ENCODE results near the gene NCF2. TPM values are rescaled to one million over a fixed set of nuclear protein-coding genes. Genes with fewer than 3 reads are reported as not detected.
A peak's percentile ranks its signal among the peaks of the same experiment; 100 is the strongest.

Gene NCF2
- total RNA-seq, 3 donors from 2014 or later = 4.6 to 45.0 (median 13.0) TPM

DNA sequence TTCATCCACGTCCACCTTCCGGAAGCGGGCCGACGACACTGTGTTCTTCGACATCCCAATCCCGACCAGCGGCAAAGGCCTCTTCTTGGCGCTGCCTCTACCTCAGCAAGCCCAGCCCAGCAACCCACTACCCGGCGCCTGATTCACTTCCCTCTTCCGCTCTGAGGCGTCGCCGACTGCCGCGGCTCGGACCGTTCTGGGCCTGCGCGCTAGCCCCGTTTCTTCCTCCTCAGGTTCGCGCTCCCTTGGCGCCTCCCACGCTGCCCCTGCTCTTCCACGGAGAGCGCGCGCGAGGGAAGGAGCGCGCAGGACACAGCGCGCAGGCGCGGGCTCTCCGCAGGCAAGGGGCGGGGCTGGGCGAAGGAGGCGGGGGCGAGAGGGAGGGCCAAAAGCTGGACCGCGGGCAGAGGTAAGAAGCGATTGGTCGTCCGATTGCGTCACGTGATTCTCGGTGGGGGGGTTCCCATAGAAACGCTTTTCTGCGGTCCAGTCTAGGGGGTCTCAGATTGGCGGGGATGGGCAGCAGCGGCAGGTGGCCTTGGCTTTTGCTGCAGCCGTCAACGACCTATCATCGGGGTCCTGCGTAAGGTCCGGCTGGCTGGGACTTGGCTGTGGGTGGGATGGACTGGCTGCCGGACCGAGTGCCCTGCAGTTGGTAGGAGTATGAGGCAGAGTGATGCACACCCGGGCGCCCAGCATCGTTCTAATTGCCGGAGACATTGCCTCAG is 45.5 kb upstream of the NCF2 start, which contains the start of gene ARPC5:
Gene ARPC5, minus strand, starts transcription at position 178 of the 728 bp plus-strand sequence. Its CDS starts 124 bp downstream, at position 54.
- peak; percentile 93 to 95 for DNase-seq (ENCODE audit: low spot score in 2 of 2)
- TF ChIP-seq POLR2A (IDR thresholded peaks at IDR 0.05) (peak; percentile 69), POLR2AphosphoS5 (IDR thresholded peaks at IDR 0.05) (peak; percentile 53 to 83 (median 74))
- TF ChIP-seq, protein P1, sequence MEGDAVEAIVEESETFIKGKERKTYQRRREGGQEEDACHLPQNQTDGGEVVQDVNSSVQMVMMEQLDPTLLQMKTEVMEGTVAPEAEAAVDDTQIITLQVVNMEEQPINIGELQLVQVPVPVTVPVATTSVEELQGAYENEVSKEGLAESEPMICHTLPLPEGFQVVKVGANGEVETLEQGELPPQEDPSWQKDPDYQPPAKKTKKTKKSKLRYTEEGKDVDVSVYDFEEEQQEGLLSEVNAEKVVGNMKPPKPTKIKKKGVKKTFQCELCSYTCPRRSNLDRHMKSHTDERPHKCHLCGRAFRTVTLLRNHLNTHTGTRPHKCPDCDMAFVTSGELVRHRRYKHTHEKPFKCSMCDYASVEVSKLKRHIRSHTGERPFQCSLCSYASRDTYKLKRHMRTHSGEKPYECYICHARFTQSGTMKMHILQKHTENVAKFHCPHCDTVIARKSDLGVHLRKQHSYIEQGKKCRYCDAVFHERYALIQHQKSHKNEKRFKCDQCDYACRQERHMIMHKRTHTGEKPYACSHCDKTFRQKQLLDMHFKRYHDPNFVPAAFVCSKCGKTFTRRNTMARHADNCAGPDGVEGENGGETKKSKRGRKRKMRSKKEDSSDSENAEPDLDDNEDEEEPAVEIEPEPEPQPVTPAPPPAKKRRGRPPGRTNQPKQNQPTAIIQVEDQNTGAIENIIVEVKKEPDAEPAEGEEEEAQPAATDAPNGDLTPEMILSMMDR (IDR thresholded peaks at IDR 0.05) = no peak
- Histone ChIP-seq H3K4me3 (peak within 1 kb of the TSS; percentile 90 to 92 (median 91)), H3K36me3 (peaks cover 5% of the 10 kb centered on the region), H3K4me1 (peaks cover 0 to 3% of the 10 kb centered on the region in 2 donors), H3K9me3 (no peaks in the 10 kb centered on the region), H3K27ac (peak within 1 kb of the TSS; percentile 94 to 97), H3K27me3 (no peaks in the 10 kb centered on the region)
- intact Hi-C loops (cut with DNase I; ENCODE audit: low total_unique reads) = no loop called here

DNA sequence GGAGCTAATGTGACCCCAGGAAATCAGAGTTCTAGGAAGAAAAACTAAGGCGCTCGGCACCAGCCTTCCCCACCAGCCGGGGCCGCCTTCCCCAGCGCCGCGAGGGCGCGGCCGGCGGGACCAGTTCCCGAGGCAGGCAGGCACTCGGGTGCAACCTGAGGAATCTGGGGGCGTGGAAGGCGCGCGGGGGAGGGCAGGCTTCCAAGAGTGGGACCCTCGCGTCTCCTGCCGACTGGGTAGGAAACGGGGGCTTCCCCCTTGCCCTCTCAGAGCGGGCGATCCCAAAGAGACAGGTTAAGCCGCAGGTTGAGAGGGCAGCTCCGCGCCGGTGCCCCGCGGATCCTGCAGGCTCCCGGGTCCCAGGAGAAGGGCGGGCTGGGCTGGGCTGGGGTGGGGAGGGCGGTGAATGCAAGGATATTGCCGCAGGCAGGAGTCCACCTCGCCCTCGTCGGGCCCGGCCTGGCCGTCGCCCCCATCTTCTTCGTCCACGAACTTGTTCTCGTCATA is 44.9 kb upstream of the NCF2 start:
- Histone ChIP-seq H3K4me1 (peaks cover 0 to 3% of the 10 kb centered on the region in 2 donors), H3K27me3 (no peaks in the 10 kb centered on the region), H3K4me3 (peak overlapping the region; percentile 90 to 92 (median 91)), H3K27ac (peak overlapping the region; percentile 94 to 97), H3K9me3 (no peaks in the 10 kb centered on the region), H3K36me3 (peaks cover 5% of the 10 kb centered on the region)
- TF ChIP-seq, protein P1 (IDR thresholded peaks at IDR 0.05) = no peak
- no peak for TF ChIP-seq POLR2A (IDR thresholded peaks at IDR 0.05)
- intact Hi-C loops (cut with DNase I; ENCODE audit: low total_unique reads) = no loop called here
- DNase-seq (ENCODE audit: low spot score in 2 of 2) = peak; percentile 28 to 53

DNA sequence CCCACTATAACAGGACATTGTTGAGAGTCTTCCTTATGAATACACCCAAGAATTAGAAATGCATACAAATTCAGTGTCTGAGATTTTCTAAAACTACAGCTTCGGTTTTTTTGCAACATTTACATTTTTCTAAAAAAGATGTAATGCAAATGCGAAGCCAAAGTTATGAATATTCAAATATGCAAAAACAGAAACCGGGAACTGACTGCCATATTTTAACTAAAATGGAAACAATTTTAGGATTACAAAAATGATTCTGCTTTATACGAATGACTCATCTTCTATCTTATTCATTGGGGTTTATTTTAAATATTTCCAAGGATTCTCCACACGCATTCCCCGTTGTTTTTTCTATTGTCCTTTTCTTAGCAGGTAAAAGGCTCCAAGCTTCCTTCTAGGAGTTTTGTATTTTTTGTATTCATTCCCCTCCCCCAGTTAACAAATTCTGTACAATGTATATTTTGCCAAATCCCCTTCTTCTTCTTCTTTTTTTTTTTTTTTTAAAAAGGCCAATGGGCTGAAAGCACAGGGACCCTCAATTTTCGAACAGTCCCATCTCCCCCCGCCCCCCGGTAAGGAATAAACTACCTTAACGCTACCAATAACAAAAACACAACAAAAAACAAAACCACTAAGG is 44.3 kb upstream of the NCF2 start:
- no peaks in the 10 kb centered on the region for H3K9me3 ChIP-seq
- H3K4me1 ChIP-seq = peaks cover 0 to 3% of the 10 kb centered on the region in 2 donors
- intact Hi-C loops (cut with DNase I; ENCODE audit: low total_unique reads) = no loop called here
- H3K4me3 ChIP-seq = peak overlapping the region; percentile 90 to 92 (median 91)
- peaks cover 5% of the 10 kb centered on the region for H3K36me3 ChIP-seq
- no peak for TF ChIP-seq POLR2AphosphoS5 (IDR thresholded peaks at IDR 0.05)
- no peak for TF ChIP-seq POLR2A (IDR thresholded peaks at IDR 0.05)
- DNase-seq (ENCODE audit: low spot score in 2 of 2) = no peak
- no peaks in the 10 kb centered on the region for H3K27me3 ChIP-seq
- peak overlapping the region; percentile 62 to 94 for H3K27ac ChIP-seq

DNA sequence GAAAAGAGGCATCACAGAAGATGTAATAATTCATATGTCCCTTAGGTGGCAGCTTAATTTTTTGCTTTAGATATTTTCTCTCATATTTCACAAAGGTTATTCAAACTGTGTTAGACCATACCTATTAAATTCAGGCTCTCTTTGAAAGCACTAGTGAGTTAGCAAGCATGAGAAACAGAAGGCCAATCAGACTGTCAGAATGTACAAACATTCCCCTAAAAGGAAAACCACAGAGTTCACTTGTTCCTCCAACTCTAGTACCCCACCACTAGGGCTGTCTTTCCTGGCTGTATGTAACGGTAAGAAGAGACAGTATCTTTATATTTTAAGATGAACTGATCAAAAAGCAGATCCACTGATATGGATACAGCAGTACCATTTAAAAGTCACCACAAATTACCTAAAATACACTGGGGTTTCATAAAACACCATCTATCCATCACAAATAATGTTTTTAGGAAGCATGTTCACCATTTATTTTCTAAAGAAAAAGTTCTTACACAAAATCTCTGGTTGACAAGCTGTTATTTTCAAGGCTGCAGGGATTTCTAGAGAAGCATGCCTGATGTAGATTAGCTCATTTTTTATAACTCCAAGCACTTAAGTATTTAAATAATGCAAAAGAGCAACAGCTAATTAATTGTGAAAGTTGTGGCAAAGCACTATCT is 43.6 kb upstream of the NCF2 start:
- H3K4me3 ChIP-seq = peak overlapping the region; percentile 90 to 92 (median 91)
- peaks cover 0 to 3% of the 10 kb centered on the region in 2 donors for H3K4me1 ChIP-seq
- no peaks in the 10 kb centered on the region for H3K27me3 ChIP-seq
- TF ChIP-seq POLR2AphosphoS5 (IDR thresholded peaks at IDR 0.05) (no peak), POLR2A (IDR thresholded peaks at IDR 0.05) (no peak)
- TF ChIP-seq, protein P1 (IDR thresholded peaks at IDR 0.05) = peak in 2 of 3 donors; percentile 25 to 51
- peak overlapping the region; percentile 62 to 69 for H3K27ac ChIP-seq
- DNase-seq (ENCODE audit: low spot score in 2 of 2) = no peak
- H3K9me3 ChIP-seq = no peaks in the 10 kb centered on the region
- intact Hi-C loops (cut with DNase I; ENCODE audit: low total_unique reads) = no loop called here
- peaks cover 5% of the 10 kb centered on the region for H3K36me3 ChIP-seq

DNA sequence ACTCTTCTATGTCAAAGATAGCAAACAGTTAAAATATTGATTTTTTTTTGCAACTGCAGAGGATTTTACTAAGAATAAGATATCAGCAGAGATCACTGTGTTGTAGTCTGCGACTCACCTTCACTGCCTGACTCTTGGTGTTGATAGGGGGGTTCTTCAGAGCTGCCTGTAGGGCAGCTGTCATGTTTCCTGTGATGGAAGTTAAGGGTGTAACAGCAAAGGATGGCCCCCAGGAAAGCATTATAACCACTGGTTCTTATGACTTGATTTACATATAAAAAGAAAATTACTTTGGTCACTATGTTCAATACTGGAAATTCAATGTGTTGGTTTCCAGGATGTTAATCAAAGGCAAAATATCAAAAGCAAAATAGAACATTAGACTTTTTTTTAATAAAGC is 42.7 kb upstream of the NCF2 start:
- Histone ChIP-seq H3K4me3 (peak overlapping the region; percentile 90 to 92 (median 91)), H3K27ac (peak overlapping the region; percentile 58 to 62), H3K36me3 (peaks cover 5% of the 10 kb centered on the region), H3K9me3 (no peaks in the 10 kb centered on the region), H3K27me3 (no peaks in the 10 kb centered on the region), H3K4me1 (peaks cover 0 to 3% of the 10 kb centered on the region in 2 donors)
- intact Hi-C loops (cut with DNase I; ENCODE audit: low total_unique reads) = no loop called here
- no peak for DNase-seq (ENCODE audit: low spot score in 2 of 2)
- TF ChIP-seq POLR2AphosphoS5 (IDR thresholded peaks at IDR 0.05) (no peak), POLR2A (IDR thresholded peaks at IDR 0.05) (no peak)
- TF ChIP-seq, protein P1 (IDR thresholded peaks at IDR 0.05) = no peak
